ENCODE measurements around the gene MMP28.

DNA sequence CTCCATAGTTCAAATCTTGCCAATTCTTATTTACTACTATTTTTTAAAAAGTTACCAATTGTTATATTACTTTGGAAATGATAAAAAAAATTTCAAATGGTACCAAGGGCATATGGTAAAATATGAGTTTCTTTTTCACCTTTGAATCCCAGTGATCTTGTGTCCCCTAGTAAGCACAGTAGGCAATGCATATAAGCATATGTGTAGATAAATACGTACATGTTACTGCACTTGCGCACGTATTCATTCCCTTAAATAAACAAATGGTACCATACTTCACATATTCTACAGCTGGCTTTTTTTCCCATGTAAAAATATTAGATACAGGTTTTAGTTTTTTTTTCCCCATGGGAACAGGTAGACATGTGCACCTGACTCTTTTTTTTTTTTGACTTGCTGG lies 45.7 kb upstream of the MMP28 start:
- TF ChIP-seq, protein P1, sequence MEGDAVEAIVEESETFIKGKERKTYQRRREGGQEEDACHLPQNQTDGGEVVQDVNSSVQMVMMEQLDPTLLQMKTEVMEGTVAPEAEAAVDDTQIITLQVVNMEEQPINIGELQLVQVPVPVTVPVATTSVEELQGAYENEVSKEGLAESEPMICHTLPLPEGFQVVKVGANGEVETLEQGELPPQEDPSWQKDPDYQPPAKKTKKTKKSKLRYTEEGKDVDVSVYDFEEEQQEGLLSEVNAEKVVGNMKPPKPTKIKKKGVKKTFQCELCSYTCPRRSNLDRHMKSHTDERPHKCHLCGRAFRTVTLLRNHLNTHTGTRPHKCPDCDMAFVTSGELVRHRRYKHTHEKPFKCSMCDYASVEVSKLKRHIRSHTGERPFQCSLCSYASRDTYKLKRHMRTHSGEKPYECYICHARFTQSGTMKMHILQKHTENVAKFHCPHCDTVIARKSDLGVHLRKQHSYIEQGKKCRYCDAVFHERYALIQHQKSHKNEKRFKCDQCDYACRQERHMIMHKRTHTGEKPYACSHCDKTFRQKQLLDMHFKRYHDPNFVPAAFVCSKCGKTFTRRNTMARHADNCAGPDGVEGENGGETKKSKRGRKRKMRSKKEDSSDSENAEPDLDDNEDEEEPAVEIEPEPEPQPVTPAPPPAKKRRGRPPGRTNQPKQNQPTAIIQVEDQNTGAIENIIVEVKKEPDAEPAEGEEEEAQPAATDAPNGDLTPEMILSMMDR (IDR thresholded peaks at IDR 0.05; ENCODE audit: insufficient read depth, low read length, poor library complexity, severe bottlenecking) = no peak
- no peak for TF ChIP-seq EZH2phosphoT487 (conservative IDR thresholded peaks at IDR 0.05; ENCODE audit: low read length)
